Prostate gland (tissue), 2 donors: Measurements from ENCODE around the gene CNTN4. TPM values are rescaled to one million over a fixed set of nuclear protein-coding genes. Genes with fewer than 3 reads are reported as not detected.

Experiments used
- DNase-seq: peaks from one replicate; pipeline ENCODE4 v3.0.0-alpha.2; 2019; ENCODE audit warnings: low spot score
- H3K27ac ChIP-seq, 2 donors: fragments of 200-600 bp; sonication (generic); 2 replicates each; pipeline ENCODE4 v1.5.1; 2017 to 2019
- H3K27me3 ChIP-seq: fragments of 200-600 bp; sonication (generic); replicated peaks from 2 replicates; pipeline ENCODE4 v1.5.1; 2019; ENCODE audit not compliant: insufficient read depth
- H3K36me3 ChIP-seq, 2 donors: fragments of 200-600 bp; sonication (generic); 1 replicate in 1 of 2; 2 replicates in 1 of 2; pipeline versions ENCODE4 v1.5.1 to v1.8.1; 2017 to 2019
- H3K4me1 ChIP-seq: fragments of 200-600 bp; sonication (generic); replicated peaks from 2 replicates; pipeline ENCODE4 v1.5.1; 2019
- H3K4me3 ChIP-seq, 2 donors: fragments of 200-600 bp; sonication (generic); 2 replicates each; pipeline ENCODE4 v1.5.1; 2017 to 2019
- H3K9me3 ChIP-seq: fragments of 200-600 bp; sonication (generic); 2 replicates; pipeline ENCODE4 v1.5.1; 2017
- POLR2A ChIP-seq: fragments of 450-650 bp; IDR thresholded peaks from one replicate; pipeline ENCODE4 v1.6.1; 2016; ENCODE audit warnings: antibody characterized with exemption, mild to moderate bottlenecking
- POLR2AphosphoS5 ChIP-seq: sonication (generic); formaldehyde crosslinking; IDR thresholded peaks from one replicate; pipeline ENCODE4 v1.6.1; 2017; ENCODE audit warnings: antibody characterized with exemption
- WGBS: methylation state at CpG from one replicate; pipeline ENCODE4 v1.1.5; 2018; 5-methylcytosine and 5-hydroxymethylcytosine counted together
- intact Hi-C: fragments of 100-400 bp; cut with DNase I; formaldehyde crosslinking; loops from one replicate; pipeline ENCODE4 v1.14.2; 2022
- total RNA-seq, 2 donors: library from RNA; depleted of rRNA; stranded (reverse); fragments of >200 nt; gene quantifications; one replicate each; pipeline ENCODE4 v1.1.0, GENCODE V29; 2016
- TF ChIP-seq, protein P1 (sequence below), 4 experiments: fragments of 200-600 bp in 2 of 4; fragments of 450-650 bp in 2 of 4; sonication (generic) in 2 of 4; IDR thresholded peaks; 1 replicate in 3 of 4; 2 replicates in 1 of 4; pipeline ENCODE4 v1.5.1; 2016 to 2019; ENCODE audit warnings: antibody characterized with exemption in 4 of 4, mild to moderate bottlenecking in 2 of 4, moderate library complexity in 2 of 4

The CNTN4 gene
- total RNA-seq, 2 donors from 2014 or later, result 1.5 to 5.7 TPM

DNA sequence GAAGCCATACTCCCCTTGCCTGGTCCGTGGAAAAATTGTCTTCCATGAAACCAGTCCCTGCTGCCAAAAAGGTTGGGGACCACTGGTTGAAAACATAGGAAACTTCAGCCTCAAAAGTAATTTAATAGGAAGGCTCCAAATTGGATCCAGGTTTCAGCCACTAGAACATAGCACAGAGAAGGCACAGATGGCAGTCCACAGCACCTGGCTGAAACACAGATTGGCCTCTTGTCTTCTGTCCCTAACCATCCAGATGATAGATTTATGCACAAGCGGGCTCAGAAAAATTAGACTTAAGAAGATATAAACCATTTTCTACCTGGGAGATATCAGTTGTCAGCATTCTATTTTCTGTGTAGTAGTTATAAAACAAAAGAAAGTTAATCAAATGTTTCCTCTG lies 397.1 kb downstream of the CNTN4 start:
- no peaks in the 10 kb centered on the region for H3K36me3 ChIP-seq
- no peak overlapping the region for H3K4me3 ChIP-seq
- intact Hi-C loops, result no loop called here
- H3K9me3 ChIP-seq, result no peaks in the 10 kb centered on the region
- H3K4me1 ChIP-seq, result no peaks in the 10 kb centered on the region
- no peak for DNase-seq
- TF ChIP-seq POLR2A (no peak), POLR2AphosphoS5 (no peak)
- TF ChIP-seq, protein P1, sequence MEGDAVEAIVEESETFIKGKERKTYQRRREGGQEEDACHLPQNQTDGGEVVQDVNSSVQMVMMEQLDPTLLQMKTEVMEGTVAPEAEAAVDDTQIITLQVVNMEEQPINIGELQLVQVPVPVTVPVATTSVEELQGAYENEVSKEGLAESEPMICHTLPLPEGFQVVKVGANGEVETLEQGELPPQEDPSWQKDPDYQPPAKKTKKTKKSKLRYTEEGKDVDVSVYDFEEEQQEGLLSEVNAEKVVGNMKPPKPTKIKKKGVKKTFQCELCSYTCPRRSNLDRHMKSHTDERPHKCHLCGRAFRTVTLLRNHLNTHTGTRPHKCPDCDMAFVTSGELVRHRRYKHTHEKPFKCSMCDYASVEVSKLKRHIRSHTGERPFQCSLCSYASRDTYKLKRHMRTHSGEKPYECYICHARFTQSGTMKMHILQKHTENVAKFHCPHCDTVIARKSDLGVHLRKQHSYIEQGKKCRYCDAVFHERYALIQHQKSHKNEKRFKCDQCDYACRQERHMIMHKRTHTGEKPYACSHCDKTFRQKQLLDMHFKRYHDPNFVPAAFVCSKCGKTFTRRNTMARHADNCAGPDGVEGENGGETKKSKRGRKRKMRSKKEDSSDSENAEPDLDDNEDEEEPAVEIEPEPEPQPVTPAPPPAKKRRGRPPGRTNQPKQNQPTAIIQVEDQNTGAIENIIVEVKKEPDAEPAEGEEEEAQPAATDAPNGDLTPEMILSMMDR (IDR thresholded peaks at IDR 0.05), result no peak
- no peak overlapping the region for H3K27ac ChIP-seq
- 83% methylated on average over 2 of the region's 2 CpGs for WGBS
- no peaks in the 10 kb centered on the region for H3K27me3 ChIP-seq

DNA sequence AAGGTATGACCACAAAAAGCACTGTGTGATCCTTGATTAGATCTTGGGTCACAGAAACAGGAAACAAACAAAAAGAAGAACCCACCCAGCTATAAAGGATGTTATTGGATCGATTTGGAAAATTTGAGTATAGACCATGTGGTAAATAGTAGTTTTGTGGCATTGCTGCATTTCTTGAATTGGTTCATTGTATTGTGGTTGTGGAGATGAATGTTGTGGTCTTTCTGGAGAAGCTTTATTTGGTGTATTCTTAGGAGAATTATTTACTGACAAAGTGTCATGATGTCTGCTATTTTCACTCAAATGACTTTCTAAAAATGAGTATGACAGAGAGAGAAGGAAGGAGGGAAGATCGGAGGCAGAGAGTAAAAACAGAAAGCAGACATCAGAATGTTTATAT lies 406.2 kb downstream of the CNTN4 start:
- Histone ChIP-seq H3K4me1 (no peaks in the 10 kb centered on the region), H3K27me3 (no peaks in the 10 kb centered on the region), H3K9me3 (no peaks in the 10 kb centered on the region), H3K4me3 (no peak overlapping the region), H3K36me3 (no peaks in the 10 kb centered on the region), H3K27ac (no peak overlapping the region)
- 59% methylated on average over 2 of the region's 2 CpGs for WGBS
- DNase-seq, result no peak
- TF ChIP-seq POLR2A (no peak), POLR2AphosphoS5 (no peak)
- TF ChIP-seq, protein P1 (IDR thresholded peaks at IDR 0.05), result no peak
- intact Hi-C loops, result no loop called here

DNA sequence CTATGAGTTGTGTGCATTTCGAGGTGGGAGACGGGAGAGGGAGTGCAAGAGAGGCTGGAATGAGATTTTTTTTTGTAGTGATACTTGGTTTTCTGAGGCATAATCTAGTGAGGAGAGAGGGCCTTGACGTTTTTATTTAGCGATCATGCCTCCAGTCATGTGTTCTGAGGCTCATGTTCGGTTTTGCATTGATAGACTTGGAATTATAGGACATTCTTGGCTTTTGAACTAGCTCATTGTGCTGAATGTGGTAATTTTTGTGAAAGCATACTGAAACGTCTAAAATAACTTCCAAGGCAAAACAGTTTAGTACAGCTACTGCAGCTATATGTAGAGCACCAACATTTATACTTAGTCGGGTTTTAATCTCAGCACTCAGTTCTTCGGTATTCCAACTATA lies 408.1 kb downstream of the CNTN4 start:
- intact Hi-C loops, result no loop called here
- WGBS, result 88% methylated on average over 8 of the region's 8 CpGs

DNA sequence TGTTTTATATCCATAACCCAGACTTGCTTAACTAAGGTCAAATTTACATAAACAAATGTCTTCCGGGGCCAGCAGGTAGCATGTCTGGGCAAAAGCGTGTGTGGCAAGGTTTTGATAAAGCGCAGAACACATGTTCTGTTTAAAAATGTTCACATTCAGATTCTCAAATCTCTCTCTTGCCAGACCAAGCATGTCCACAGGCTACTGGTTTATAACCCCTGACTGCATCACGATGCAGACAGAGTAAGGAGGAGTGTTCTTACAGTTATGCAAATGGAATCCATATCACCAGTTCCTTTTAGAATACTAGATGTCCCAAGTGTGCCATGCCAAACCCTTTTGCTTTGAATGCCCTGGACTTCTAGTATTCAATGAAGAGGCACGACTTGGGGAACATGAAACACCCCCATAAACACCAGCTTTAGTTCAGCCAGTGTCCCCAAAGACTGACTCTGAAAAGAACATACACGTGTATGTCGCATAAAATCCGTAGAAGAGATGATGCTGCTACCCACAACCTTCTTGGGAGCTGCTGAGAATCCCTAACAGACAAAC lies 412.0 kb downstream of the CNTN4 start:
- Histone ChIP-seq H3K4me1 (no peaks in the 10 kb centered on the region), H3K9me3 (no peaks in the 10 kb centered on the region), H3K36me3 (no peaks in the 10 kb centered on the region), H3K27ac (no peak overlapping the region), H3K4me3 (no peak overlapping the region), H3K27me3 (no peaks in the 10 kb centered on the region)
- no peak for DNase-seq
- TF ChIP-seq, protein P1 (IDR thresholded peaks at IDR 0.05), result no peak
- TF ChIP-seq POLR2AphosphoS5 (no peak), POLR2A (no peak)
- WGBS, result 70% methylated on average over 8 of the region's 8 CpGs
- intact Hi-C loops, result no loop called here

More for the DNA sequence above, 408.1 kb downstream of the CNTN4 start:
- TF ChIP-seq POLR2A (no peak), POLR2AphosphoS5 (no peak)
- TF ChIP-seq, protein P1 (IDR thresholded peaks at IDR 0.05), result no peak
- DNase-seq, result no peak
- no peaks in the 10 kb centered on the region for H3K4me1 ChIP-seq
- H3K27ac ChIP-seq, result no peak overlapping the region
- no peaks in the 10 kb centered on the region for H3K27me3 ChIP-seq
- H3K36me3 ChIP-seq, result no peaks in the 10 kb centered on the region
- no peaks in the 10 kb centered on the region for H3K9me3 ChIP-seq
- H3K4me3 ChIP-seq, result no peak overlapping the region

DNA sequence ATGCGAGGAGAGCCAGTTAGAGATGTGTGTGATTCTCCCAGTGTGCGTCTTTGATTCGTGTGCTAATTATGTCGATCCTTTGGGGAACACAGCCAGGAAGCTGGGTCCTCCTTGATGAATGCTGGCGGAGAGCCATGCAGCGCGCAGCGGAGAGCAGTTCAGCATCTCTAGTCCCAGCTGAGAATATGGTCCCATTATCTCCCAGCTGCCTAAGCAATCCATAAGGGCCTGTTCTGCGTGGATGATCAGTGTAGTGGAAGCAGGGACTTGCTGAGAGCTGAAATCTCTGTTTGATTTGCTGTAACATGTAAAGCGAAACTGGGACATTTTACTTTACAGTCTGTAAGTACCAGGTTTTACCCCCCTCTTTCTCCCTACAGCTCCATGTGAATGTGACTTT lies 412.7 kb downstream of the CNTN4 start:
- H3K27ac ChIP-seq, result no peak overlapping the region
- H3K27me3 ChIP-seq, result no peaks in the 10 kb centered on the region
- intact Hi-C loops, result no loop called here
- H3K9me3 ChIP-seq, result no peaks in the 10 kb centered on the region
- no peaks in the 10 kb centered on the region for H3K36me3 ChIP-seq
- H3K4me3 ChIP-seq, result no peak overlapping the region
- TF ChIP-seq POLR2AphosphoS5, result no peak
- no peak for TF ChIP-seq POLR2A
- TF ChIP-seq, protein P1 (IDR thresholded peaks at IDR 0.05), result no peak
- DNase-seq, result no peak
- no peaks in the 10 kb centered on the region for H3K4me1 ChIP-seq
- WGBS, result 47% methylated on average over 10 of the region's 10 CpGs
